PC-3 (cell line): ENCODE data around the gene BRD9. TPM values are rescaled to one million over a fixed set of nuclear protein-coding genes. Genes with fewer than 3 reads are reported as not detected.
"Not testable (repeated sequence)": the region's sequence is repeated elsewhere in the genome, so short reads cannot be mapped to it uniquely, and the experiment has no call there.

ENCODE experiments used
- ATAC-seq: fragments of 200-7000 bp; cut with Tn5 transposase; 2 replicates; pipeline ENCODE4 v1.9.1; 2020; ENCODE audit warnings: mild to moderate bottlenecking, moderate library complexity
- BruUV-seq: library from RNA; stranded (reverse); fragments of 400-500 nt; replicated peaks from 2 replicates; lab custom pipeline; 2021; lab: Mats Ljungman, UMichigan
- CTCF ChIA-PET: fragments of 300-600 bp; sonication (Branson Sonifier 250); formaldehyde crosslinking; loops from one replicate; lab custom pipeline; 2022; ENCODE audit warnings: antibody characterized with exemption; lab: Charles Lee
- POLR2A ChIA-PET: fragments of 300-600 bp; sonication (Branson Sonifier 250); formaldehyde crosslinking; loops from one replicate; lab custom pipeline; 2022; ENCODE audit warnings: antibody characterized with exemption; ENCODE audit not compliant: unreplicated experiment; lab: Charles Lee
- DNase-seq: peaks from one replicate; pipeline ENCODE4 v3.0.0-alpha.2; 2015
- H2AFZ ChIP-seq: fragments of 300-600 bp; sonication (generic); 2 replicates; pipeline ENCODE4 v1.6.0; 2016; ENCODE audit warnings: antibody characterized with exemption, low read length
- H3F3A ChIP-seq: fragments of 300-600 bp; sonication (generic); one replicate; pipeline ENCODE4 v1.6.0; 2017; ENCODE audit warnings: antibody characterized with exemption, low read length, control low read depth, mild to moderate bottlenecking; ENCODE audit not compliant: unreplicated experiment
- H3K27ac ChIP-seq: fragments of 300-600 bp; sonication (generic); 2 replicates; pipeline ENCODE4 v1.5.1; 2016; ENCODE audit warnings: mild to moderate bottlenecking, low read length
- H3K27me3 ChIP-seq: fragments of 300-600 bp; sonication (generic); 2 replicates; pipeline ENCODE4 v1.6.1; 2016; ENCODE audit warnings: low read length, mixed read lengths
- H3K36me3 ChIP-seq: fragments of 300-600 bp; sonication (generic); 2 replicates; pipeline ENCODE4 v1.6.1; 2016; ENCODE audit warnings: low read depth, mixed run types, low read length, mixed read lengths
- H3K4me1 ChIP-seq: fragments of 300-600 bp; sonication (generic); 2 replicates; pipeline ENCODE4 v1.5.1; 2016; ENCODE audit warnings: low read length; ENCODE audit not compliant: insufficient read depth
- H3K4me2 ChIP-seq: fragments of 300-600 bp; sonication (generic); 2 replicates; pipeline ENCODE4 v1.6.0; 2016; ENCODE audit warnings: low read length
- H3K4me3 ChIP-seq: fragments of 300-600 bp; sonication (generic); 2 replicates; pipeline ENCODE4 v1.5.1; 2016; ENCODE audit warnings: mild to moderate bottlenecking, low read length, mixed read lengths
- H3K79me2 ChIP-seq: fragments of 300-600 bp; sonication (generic); 2 replicates; pipeline ENCODE4 v1.6.1; 2017; ENCODE audit warnings: low read length, mixed read lengths
- H3K9ac ChIP-seq: fragments of 300-600 bp; sonication (generic); 2 replicates; pipeline ENCODE4 v1.6.0; 2016; ENCODE audit warnings: mild to moderate bottlenecking, low read length
- H3K9me2 ChIP-seq: fragments of 300-600 bp; sonication (generic); replicated peaks from 2 replicates; pipeline ENCODE4 v1.6.1; 2016; ENCODE audit warnings: mixed run types, low read length, mixed read lengths
- H3K9me3 ChIP-seq: fragments of 300-600 bp; sonication (generic); 2 replicates; pipeline ENCODE4 v1.6.1; 2016; ENCODE audit warnings: low read length, mixed read lengths
- H4K20me1 ChIP-seq: fragments of 300-600 bp; sonication (generic); 2 replicates; pipeline ENCODE4 v1.6.1; 2016; ENCODE audit warnings: low read length, mixed read lengths
- intact Hi-C: fragments of 100-400 bp; cut with micrococcal nuclease; formaldehyde crosslinking; loops from 2 replicates; pipeline ENCODE4 v1.9.0; 2023
- total RNA-seq: library from RNA; depleted of rRNA; stranded (reverse); fragments of >200 nt; gene quantifications from 2 replicates; pipeline ENCODE4 v1.2.3, GENCODE V29; 2014

Gene BRD9
- total RNA-seq, 1 experiment from 2014 or later = 50.4 TPM

DNA sequence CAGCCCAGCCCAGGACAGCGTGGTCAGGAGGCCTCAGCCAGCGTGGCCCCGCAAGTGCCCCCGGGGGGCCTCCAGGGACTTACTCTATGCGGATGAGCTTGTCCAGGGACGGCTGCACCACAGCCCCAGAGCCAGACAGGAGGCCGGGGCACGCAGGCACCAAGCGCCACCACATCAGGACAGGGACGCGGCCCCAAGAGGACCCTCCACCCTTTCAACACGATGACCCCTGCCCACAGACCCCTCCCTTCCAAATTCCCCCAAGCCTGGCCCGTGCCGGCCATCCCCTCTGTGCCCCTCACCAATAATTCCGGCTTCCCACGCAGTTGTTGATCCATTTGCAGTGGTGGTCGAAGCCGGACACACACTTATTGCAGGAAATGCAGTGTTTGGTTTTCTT lies 45.4 kb downstream of the BRD9 start:
- BruUV-seq, H3K4me3 ChIP-seq, CTCF ChIA-PET, H2AFZ ChIP-seq, intact Hi-C loops, H3K9me2 ChIP-seq, H3K4me2 ChIP-seq, H3K9me3 ChIP-seq, H3K36me3 ChIP-seq, H3K9ac ChIP-seq, H3F3A ChIP-seq, ATAC-seq, POLR2A ChIA-PET, H3K27me3 ChIP-seq, DNase-seq, H3K27ac ChIP-seq, H4K20me1 ChIP-seq, H3K79me2 ChIP-seq: not testable (repeated sequence)
- H3K4me1 ChIP-seq = peaks cover 15% of the 10 kb centered on the region; the same call in 1 of the 2 replicates

GRCh38 chr5:846602-847091 lies 46.0 kb downstream of the BRD9 start:
- ATAC-seq, H3K9me2 ChIP-seq, POLR2A ChIA-PET, H3F3A ChIP-seq, H3K79me2 ChIP-seq, H3K27me3 ChIP-seq, H4K20me1 ChIP-seq, H3K9ac ChIP-seq, H3K36me3 ChIP-seq, H3K27ac ChIP-seq, H3K9me3 ChIP-seq, H3K4me3 ChIP-seq, H2AFZ ChIP-seq, H3K4me2 ChIP-seq, CTCF ChIA-PET, DNase-seq, BruUV-seq, intact Hi-C loops: not testable (repeated sequence)
- H3K4me1 ChIP-seq = peaks cover 15% of the 10 kb centered on the region; the same call in 1 of the 2 replicates

GRCh38 chr5:845676-846601 lies 46.7 kb downstream of the BRD9 start:
- DNase-seq, H2AFZ ChIP-seq, H3K27ac ChIP-seq, H3K9me2 ChIP-seq, BruUV-seq, H3K4me2 ChIP-seq, ATAC-seq, CTCF ChIA-PET, H3K9ac ChIP-seq, H4K20me1 ChIP-seq, intact Hi-C loops, H3F3A ChIP-seq, H3K79me2 ChIP-seq, H3K27me3 ChIP-seq, H3K36me3 ChIP-seq, POLR2A ChIA-PET, H3K9me3 ChIP-seq, H3K4me3 ChIP-seq: not testable (repeated sequence)
- H3K4me1 ChIP-seq = peaks cover 13% of the 10 kb centered on the region; the same call in 1 of the 2 replicates

DNA sequence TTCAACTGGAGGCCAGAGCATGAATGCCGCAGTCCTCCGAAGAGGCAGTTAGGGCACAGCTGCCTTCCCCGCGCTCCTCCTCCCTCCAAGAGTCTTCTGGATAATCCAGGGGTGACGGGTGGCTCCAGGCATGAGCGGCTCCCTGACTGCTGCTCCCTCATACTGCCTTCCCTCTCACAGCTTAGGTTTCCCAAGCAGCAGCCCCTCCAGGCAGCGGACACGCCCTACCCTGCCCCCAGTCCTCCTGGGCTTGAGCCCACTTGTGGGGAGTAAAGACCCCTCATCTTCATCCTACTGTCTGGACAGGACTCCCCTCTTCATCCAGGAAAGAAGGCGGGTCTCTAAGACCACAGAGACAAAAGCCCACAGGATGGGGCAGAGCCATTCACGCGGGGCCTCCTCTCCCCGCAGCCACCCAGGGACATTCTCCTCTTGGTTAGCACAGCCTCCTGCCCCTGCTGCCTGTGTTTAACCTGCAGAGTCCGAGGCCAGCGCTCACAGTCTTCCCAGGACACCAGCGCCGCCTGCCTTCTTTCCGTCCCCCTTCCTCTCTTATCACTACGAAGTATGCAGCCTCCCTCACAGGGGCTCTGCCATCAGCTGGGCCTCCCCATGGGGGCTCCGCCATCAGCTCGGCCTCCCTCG lies 47.4 kb downstream of the BRD9 start:
- BruUV-seq, H3K4me3 ChIP-seq, DNase-seq, H4K20me1 ChIP-seq, H3K79me2 ChIP-seq, H3K27ac ChIP-seq, POLR2A ChIA-PET, H3K27me3 ChIP-seq, H3K9me2 ChIP-seq, H3F3A ChIP-seq, CTCF ChIA-PET, H3K9ac ChIP-seq, H3K36me3 ChIP-seq, ATAC-seq, H3K4me2 ChIP-seq, H2AFZ ChIP-seq, H3K4me1 ChIP-seq, H3K9me3 ChIP-seq, intact Hi-C loops: not testable (repeated sequence)

DNA sequence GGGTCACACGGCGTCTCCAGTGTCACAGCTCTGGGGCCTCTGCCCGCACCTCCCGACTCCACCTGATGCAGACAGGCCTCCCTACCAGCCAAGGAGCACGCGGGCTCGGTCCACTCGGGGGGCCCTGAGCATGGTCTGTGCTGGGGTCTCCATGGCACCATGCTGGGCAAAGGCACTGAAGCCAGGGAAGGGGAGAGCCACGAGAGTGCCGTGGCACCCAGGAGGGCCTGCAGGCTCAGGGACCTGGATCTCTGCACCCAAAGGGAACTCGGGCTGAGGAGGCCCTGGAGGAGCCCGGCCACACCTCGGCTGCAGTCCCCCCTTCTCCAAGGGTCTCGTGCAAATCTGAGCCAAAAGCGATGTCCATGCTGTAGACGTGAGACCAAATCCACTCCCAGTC lies 48.2 kb downstream of the BRD9 start:
- BruUV-seq, ATAC-seq, H3K27me3 ChIP-seq, H3K36me3 ChIP-seq, H3K9ac ChIP-seq, H3K27ac ChIP-seq, H2AFZ ChIP-seq, H3F3A ChIP-seq, CTCF ChIA-PET, H3K4me3 ChIP-seq, POLR2A ChIA-PET, H3K4me1 ChIP-seq, H3K9me3 ChIP-seq, H3K79me2 ChIP-seq, DNase-seq, H3K4me2 ChIP-seq, intact Hi-C loops, H3K9me2 ChIP-seq, H4K20me1 ChIP-seq: not testable (repeated sequence)

GRCh38 chr5:843926-844325 lies 48.7 kb downstream of the BRD9 start:
- H3K9ac ChIP-seq, H4K20me1 ChIP-seq, H3K9me2 ChIP-seq, H3K27ac ChIP-seq, H3K36me3 ChIP-seq, H3K4me2 ChIP-seq, BruUV-seq, intact Hi-C loops, ATAC-seq, H3K4me1 ChIP-seq, POLR2A ChIA-PET, H3K27me3 ChIP-seq, H3K79me2 ChIP-seq, H2AFZ ChIP-seq, H3K4me3 ChIP-seq, CTCF ChIA-PET, H3F3A ChIP-seq, DNase-seq, H3K9me3 ChIP-seq: not testable (repeated sequence)
